GM21367 (cell line): ENCODE results near the gene PTRH1.

Experiments
- ATAC-seq: cut with Tn5 transposase; IDR thresholded peaks from one replicate; pipeline ENCODE4 v1.9.1; 2021; ENCODE audit not compliant: unreplicated experiment

Gene PTRH1

DNA sequence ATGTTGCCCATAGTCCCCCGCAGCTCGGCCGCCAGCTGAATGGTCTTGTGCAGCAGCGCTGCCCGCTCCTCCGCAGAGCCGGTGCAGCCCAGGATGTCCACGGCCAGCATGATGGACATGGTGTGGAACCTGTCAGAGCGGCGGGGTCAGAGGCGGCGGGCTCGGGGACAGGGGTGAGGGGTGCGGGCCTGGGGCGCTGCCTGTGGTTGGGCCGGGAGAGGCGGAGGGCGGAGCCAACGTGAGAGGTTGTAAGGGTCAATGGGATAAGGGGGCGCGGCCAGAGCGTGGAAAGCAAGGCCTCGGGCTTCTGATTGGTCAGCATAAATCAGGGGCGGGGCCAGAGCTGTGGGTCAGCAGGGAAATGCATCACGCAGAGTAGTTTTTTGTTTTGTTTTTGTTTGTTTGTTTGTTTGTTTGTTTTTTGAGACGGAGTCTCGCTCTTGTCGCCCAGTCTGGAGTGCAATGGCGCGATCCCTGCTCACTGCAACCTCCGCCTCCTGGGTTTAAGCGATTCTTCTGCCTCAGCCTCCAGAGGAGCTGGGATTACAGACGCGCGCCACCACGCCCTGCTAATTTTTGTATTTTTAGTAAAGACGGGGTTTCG, 26.5 kb upstream of the PTRH1 start:
- ATAC-seq, result no peak

DNA sequence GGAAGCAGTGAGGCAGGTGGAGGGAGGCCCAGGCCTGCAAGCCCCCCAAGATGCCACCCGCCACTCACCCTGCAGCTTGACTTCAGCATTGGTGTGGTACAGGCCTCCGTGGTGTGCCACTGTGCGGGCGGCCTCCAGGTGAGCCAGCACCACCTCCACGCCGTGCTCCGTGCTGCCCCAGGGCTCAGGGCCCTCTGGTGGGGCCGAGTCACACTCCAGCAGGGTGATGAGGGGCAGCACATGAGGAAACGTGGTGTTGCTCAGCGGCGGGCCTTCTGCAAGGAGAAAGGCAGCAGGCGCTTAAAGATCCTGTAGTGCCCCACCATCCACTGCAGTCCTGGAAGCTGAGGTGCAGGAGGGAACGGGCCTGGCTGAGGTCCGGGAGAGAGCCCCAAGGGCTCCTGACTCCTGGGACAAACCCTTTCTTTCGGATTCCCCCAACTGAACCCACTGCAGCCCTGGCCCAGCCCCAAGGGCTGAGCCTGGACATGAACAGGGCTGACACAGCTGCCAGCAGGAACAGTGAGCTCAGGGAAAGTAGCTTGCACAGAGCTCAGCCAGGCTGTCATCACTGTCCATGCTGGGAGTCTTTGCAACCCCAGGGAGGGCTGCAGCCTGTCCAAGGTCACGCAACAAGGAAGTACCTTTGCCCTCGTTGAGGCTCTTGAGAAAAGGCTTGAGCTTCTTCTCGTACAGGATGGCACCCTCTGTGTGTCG, 24.3 kb upstream of the PTRH1 start:
- no peak for ATAC-seq

DNA sequence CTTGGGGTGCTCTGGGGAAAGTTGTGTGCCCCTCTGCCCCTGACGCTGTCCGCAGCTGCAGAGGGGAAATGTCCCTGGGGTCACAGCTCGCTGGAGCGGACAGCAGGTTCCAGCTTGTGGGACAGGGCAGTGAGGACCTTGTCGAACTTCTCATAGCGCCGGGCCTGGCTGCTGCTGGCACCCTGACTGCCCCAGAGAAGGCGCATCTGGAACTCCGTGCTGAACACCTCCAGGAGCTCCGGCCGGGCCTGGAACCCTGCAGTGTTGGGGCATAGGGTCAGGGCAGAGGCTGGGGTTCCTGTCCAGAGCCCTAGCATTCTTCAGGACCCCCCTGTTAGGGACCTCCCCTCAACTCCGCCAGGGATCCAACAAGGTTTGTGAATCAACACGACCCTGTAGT, 23.2 kb upstream of the PTRH1 start:
- ATAC-seq, result no peak

GRCh38 chr9:127735530-127736185, 20.2 kb upstream of the PTRH1 start:
- no peak for ATAC-seq

DNA sequence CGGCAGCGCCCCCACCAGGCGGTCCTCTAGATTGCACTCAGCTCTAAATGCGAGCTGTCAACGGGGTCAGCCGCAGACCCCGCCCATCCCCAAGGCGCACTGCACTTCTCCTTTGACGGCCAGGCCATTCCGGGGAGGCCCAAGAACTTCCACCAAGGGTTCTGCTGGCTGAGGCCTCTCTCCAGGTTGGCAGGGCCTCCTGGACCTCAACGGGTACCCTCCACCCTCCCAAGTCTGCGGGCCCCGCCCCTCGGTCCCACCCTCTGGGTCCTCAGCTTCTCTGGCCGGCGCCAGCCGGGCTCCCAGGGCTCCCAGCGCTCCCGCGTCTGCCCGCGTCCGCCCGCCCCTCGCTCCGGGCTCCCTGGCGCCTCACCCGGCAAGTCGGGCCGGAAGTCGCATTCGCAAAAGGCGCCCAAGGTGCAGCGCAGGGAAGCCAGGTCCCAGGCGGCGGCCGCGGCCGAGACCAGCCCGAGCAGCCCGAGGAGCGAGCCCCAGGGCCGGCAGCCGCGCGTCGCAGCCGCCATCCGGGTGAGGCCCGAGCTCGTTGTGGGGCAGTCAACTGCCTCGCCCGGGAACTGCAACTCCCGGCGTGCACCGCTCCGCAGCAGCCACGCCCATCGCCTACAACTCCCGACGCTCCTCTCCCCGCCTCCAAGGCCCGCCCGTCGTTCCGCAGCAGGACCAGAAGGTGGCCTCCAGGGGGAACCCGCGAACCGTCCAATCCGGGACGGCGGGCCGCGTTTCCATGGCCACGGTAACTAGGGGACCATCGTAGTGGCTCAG, 19.5 kb upstream of the PTRH1 start, which contains the start of gene TOR2A:
Gene TOR2A (minus strand): TSS at position 548 of the 783 bp plus-strand sequence. CDS start 24 bp downstream, at position 524.
- ATAC-seq, result peak; percentile 67

DNA sequence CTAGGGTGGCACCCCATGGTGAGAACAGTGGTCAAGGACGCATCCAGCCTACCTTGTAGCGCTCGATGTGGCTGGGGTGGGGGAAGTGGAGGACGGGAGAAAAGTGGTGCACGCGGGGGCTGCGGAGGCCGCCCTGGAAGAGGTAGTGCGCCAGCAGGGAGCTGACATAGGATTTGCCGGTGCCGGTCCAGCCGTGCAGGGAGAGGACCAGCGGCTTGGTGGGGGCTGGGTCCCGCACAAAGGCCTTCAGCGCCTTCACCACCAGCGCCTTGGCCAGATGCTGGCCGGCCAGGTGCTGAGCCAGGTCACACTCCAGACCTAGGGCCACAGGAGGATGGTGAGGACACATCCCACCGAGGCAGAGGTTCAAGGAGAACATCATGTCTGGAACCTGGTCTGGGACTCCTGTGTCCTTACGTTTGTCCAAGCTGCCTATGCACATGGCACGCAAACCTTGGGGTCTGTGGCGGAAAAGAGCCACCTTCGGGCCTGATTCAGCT, 18.8 kb upstream of the PTRH1 start:
- no peak for ATAC-seq

GRCh38 chr9:127733614-127734013, 18.2 kb upstream of the PTRH1 start:
- no peak for ATAC-seq

DNA sequence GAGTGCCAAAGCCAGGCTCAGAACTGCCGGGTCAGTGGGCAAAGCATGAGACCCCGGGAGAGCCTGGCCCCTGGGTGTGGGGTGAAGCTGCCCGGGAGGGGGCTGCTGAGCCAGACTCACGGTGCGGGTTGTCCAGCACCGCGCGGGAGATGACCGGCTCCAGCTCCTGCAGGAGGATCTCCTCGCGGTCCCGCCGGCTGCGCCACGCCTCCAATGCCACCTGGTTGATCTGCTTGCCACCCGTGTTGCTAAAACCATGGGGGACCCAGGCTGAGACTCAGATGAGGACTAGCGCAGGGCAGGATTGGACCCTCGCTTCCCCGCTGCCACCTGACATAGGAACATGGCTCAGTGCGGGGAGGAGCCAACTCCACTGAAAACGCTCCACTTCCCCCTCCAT, 17.0 kb upstream of the PTRH1 start:
- no peak for ATAC-seq

- ATAC-seq, result no peak
These were observed 16.5 kb upstream of the PTRH1 start for GRCh38 chr9:127731938-127732337.

DNA sequence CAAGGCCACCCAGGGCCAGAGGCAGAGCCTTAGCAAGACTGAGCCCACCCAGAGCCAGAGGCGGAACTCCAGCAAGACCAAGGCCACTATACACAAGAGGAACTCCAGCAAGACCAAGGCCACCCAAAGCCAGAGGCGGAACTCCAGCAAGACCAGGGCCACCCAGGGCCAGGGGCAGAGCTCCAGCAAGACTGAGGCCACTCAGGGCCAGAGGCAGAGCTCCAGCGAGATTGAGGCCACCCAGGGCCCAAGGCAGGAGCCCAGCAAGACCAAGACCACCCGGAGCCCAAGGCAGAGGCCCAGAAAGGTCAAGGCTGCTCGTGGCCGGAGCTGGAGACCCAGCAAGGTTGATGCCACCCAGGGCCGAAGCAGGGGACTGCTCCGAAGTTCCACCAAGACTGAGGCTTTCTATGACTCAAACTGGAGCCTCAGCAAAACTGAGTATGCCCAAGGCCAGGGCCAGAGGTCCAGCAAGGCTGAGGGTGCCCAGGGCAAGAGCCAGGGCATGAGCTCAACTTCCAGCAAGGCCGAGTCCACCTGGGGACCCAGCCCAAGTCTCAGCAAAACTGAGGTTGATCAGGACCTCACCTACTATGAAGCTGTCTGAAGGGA, 15.4 kb upstream of the PTRH1 start:
- no peak for ATAC-seq

GRCh38 chr9:127730262-127730661, 14.8 kb upstream of the PTRH1 start:
- no peak for ATAC-seq

- no peak for ATAC-seq
These were observed 14.2 kb upstream of the PTRH1 start for GRCh38 chr9:127729522-127730256.

DNA sequence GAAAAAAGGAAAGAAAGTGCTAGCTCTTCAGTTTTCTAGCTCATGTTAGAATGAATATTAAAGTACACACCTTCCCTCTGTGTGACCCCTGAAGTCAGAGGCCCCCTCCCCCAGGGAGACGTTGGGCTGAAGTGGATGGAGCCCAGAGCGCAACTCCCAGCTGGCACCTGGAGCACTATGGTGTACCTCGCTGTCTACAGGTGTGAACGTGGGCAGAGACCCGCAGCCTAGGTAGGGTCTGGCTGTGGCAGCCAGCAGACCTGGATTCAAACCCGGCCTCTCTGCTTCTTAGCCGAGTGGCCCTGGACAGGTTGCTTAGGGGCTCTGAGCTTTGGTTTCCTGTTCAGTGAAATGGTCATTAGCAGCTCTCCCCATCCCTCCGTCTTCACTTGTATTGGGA, 13.3 kb upstream of the PTRH1 start:
- ATAC-seq, result no peak

- no peak for ATAC-seq
These were observed 11.4 kb upstream of the PTRH1 start for GRCh38 chr9:127726871-127727270.

- no peak for ATAC-seq
These were observed 8.5 kb upstream of the PTRH1 start for GRCh38 chr9:127724012-127724411.

DNA sequence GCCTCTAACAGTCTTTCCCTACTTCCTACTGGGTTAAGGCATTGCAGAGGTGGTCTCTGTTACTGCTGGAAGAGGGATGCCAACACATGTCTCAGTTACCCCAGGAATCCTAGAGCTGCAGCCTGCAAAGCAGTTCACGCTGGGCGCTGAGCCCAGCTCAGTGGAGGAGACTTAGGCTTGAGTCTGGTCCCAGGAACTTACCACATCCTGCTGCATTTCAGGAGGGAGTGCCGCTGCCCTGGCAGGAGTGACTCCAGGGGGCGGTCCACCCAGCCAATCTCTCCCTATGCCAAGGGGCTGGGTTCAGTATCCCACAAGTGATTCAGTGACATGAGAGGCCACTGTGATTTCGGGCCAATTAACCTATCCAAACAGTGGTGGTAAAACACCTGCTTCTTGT, 8.0 kb upstream of the PTRH1 start:
- ATAC-seq, result no peak

GRCh38 chr9:127723013-127723412, 7.5 kb upstream of the PTRH1 start:
- ATAC-seq, result no peak

DNA sequence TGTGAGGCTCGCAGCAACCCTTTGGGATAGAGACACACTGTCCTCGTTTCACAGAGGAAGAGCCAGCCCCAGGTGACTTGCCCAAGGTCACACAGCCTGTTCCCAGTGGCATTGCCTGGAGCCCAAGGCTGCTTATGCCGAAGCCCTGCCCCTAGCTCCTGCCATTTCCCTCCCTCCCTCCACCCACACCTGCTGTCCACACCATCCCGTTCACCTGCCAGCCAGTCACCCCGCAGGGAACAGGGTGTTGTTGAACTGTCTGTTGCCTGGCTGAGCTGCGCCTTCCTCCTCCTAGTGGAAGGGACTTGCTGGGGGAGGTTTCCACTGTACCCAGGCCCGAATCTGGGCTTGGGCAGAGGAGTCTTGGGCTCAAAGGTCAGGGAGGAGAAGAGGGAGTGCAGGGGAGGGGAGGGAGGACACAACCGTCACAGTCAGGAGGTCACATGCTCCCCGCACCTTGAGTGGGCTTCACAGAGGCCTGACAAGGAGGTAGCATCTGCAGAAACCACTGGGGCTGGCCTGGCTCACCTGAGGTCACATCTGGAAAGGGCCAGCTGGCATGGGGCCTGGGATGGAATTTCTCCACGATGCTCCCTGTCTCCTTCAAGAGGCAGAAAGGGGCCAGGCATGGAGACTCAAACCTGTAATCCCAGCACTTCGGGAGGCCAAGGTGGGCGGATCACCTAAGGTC, 6.7 kb upstream of the PTRH1 start:
- ATAC-seq, result no peak

- no peak for ATAC-seq
These were observed 5.9 kb upstream of the PTRH1 start for GRCh38 chr9:127721391-127721821.

DNA sequence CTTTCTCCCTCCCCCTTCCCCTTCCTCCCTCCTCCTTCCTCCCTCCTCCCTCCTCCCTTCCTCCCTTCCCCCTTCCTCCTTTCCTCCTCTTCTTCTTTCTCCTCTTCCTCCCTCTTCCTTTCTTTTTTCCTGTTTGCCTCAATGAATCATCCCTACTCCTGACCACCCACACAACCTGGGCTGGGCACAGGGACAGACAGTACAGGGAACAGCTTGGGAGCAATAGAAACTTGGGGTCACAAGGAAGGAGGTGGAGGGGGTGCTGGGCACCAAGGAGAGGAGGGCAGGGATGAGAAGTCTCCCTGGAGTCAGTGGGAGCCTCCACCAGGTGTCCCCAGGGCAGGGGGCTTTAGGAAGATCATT, 5.4 kb upstream of the PTRH1 start:
- ATAC-seq, result no peak
